HG02870 (cell line): ENCODE data around the gene OR6T1.
A peak's percentile ranks its signal among the peaks of the same experiment; 100 is the strongest.

ENCODE experiments used
- ATAC-seq: cut with Tn5 transposase; IDR thresholded peaks from one replicate; pipeline ENCODE4 v1.9.1; 2021; ENCODE audit warnings: mild to moderate bottlenecking, moderate library complexity; ENCODE audit not compliant: unreplicated experiment

The OR6T1 gene

DNA sequence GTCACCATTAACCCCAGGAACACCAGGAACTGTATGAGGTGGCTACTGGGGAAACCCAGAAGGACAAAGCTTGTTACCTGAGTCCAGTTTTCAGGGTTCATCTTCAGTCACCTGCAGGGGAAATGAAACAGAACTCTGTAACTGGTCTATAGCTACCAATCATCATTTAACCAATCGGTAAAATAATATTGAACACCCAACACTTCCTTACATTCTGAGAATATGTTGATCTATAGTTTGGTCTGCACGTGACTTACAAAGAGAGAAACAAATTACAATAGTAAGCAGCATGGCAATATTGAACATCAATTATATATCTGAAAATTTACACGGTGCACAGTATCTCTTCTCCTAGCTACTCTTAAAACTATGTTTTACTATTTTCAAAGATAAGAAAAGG is at the start of gene OR6T1:
OR6T1 (minus strand) TSS at position 101 of the 400 bp plus-strand sequence; CDS start at position 101, 0 bp downstream.
- no peak for ATAC-seq

- ATAC-seq = no peak
Observed at GRCh38 chr11:123979311-123979710, 35.7 kb upstream of the OR6T1 start.

GRCh38 chr11:123977731-123978347 is 34.2 kb upstream of the OR6T1 start, which contains the start of gene OR10S1:
Gene OR10S1, minus strand, starts transcription at chr11:123977781. Its CDS starts 117 bp downstream, at chr11:123977664.
- ATAC-seq = no peak

GRCh38 chr11:123976770-123977560 is 33.3 kb upstream of the OR6T1 start:
- ATAC-seq = no peak

DNA sequence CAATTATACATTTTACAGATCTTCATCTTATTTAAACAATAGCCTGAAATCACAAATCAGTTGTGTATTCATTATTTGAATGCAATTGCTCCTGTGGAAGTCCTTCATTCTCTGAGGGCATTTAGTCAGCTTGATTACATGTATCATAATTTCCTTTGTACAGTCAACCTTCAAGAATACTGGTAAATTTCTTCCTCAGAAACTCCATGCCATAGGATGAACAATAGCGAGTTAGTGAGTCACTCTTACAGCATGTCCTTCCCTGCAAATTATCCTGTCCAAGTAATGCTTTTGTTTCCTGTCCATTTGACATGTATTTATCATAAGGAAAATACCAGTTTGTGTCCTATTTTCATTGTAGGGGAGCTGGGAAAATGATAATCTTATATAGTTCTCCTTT is 30.2 kb upstream of the OR6T1 start:
- ATAC-seq = no peak

GRCh38 chr11:123956752-123957151 is 13.1 kb upstream of the OR6T1 start:
- no peak for ATAC-seq

- no peak for ATAC-seq
Observed at GRCh38 chr11:123945132-123945531, 1.5 kb upstream of the OR6T1 start.

DNA sequence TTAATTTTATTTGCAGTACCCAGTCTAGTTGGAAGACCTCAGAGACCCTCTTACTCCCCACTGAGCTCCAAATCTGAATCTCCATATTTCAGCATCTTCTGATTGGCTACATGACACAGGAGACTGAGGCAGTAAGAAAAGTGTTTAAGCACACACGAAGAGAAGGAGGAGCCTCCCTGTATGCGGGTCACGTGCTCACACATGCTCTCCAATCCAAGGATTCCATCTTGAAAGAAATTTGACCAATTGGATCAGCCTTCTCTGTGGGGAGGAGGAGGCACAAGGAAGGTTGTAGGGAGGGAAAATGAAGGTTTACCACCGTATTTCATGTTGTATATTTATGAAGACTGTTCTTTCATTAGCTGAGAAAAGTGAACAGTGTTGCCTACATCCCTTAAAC is 1.2 kb downstream of the OR6T1 start:
- ATAC-seq = no peak

- ATAC-seq = no peak
Observed at GRCh38 chr11:123939317-123939716, 4.3 kb downstream of the OR6T1 start, which contains the start of gene OR4D5. Gene OR4D5, plus strand, starts transcription at chr11:123939617. Its CDS starts 0 bp downstream, at chr11:123939617.

DNA sequence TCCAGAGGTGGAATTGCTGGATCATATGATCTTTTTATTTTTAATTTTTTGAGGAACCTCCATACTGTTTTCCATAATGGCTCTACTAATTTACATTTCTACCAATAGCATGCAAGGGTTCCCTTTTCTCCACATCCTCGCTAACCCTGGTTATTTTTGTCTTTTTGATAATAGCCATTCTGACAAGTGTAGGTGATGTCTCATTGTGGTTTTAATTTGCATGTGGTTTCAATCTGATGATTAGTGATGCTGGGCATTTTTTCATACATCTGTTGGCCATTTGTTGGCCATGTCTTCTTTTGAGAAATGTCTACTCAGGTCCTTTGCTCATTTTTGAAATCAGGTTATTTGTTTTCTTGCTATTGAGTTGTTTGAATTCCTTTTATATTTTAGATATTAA is 19.6 kb downstream of the OR6T1 start:
- no peak for ATAC-seq

DNA sequence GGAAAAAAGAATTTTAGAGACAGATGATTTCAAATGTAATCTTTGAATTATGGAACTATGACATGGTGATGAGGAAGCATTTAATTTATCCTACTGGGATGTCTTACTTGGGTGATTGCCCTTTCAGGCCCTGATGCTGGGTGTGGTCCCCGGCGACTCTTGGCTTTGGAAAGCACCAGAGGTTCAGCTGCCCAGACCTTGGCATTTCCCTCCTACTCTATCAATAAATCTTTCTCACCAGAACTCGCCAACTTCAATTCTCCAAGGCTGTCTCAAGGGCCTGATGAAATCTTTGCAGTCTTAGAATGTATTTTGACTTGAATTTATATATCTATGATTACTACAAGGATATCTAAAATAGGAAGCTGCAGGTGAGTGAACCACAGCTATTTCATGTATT is 22.7 kb downstream of the OR6T1 start:
- no peak for ATAC-seq

DNA sequence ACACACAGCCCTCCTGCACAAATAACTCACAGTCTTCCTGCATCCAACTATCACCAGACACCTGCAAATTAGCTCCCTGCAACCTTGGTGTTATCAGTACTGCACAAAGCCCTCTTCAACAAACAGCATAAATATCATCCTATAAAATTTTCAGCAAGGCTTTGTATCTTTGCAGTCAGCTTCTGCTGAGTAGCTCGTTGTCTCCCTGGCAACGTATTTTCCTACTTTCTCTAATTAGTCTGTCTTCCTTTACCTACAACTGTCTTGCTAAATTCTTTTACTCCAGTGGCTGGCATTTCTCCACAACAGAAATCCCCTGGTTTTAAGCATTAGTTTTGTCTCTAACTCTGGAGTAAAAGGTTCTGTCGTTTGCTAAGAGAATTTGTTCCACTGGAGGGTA is 37.8 kb downstream of the OR6T1 start:
- no peak for ATAC-seq

DNA sequence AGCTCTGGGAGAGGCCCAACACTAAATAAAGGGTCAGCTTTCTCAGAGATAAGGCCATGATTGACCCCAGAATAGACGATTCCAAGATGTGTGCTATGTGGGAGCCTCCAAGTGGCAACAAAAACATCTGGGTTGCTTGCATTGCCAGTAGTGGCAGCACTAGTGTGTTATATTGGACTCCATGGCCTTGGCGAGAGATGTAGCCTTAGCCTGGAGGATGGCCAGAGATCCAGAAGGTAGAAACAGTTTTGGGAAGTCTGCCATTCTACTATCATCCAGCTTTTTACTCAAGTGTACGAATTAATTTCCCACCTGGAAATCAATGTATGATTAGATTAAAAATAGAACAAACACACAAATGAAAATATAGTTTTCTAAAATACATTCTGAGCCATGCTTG is 38.7 kb downstream of the OR6T1 start:
- no peak for ATAC-seq

GRCh38 chr11:123903932-123904331 is 39.7 kb downstream of the OR6T1 start:
- ATAC-seq = peak; percentile 96

GRCh38 chr11:123901867-123902266 is 41.8 kb downstream of the OR6T1 start, which contains the start of gene OR8D4:
Gene OR8D4, plus strand, starts transcription at chr11:123902167. Its CDS starts 4,265 bp downstream, at chr11:123906432.
- no peak for ATAC-seq

DNA sequence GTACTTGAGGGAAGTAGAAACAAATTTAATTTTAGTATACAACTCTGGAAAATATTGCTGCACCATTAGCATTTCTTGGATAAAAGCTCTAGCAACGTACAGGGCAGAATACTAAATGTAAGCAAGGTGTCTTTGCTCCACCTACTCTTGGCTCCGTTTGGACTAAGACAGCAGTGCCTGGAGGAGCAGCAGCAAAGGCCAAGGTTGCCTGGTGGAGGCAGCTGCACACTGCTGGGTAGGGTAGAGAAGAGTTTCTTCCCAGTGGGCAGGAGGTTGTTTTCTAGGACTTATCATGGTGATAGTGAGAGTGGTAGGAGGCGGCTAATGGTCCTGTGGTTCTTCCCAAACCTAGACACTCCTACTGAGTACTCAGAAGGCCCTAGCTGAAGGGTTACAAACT is 43.8 kb downstream of the OR6T1 start:
- ATAC-seq = no peak
